ENCODE results near the gene CCNG2. TPM values are rescaled to one million over a fixed set of nuclear protein-coding genes. Genes with fewer than 3 reads are reported as not detected.

CCNG2 gene
- total RNA-seq, 1 donor from 2014 or later, result 10.3 TPM

DNA sequence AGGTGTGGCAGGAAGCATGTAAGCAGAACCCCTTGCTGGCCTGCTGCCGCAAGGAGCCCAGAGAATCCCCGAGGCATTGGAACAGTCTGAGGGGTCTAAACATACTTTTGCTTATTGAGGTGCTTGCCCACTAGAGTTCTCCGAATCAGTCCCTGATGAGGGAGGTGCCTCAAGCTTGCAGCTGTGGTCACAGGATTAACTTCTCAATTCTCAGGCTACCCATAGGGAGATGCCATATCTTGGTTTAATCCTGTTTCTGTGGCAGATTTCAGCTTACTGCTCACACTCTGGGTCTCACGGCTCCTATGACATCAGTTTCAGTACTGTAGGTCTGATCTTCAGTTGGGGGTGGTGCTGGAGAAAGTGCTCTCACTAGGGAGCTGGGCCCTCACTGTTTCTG lies 39.9 kb downstream of the CCNG2 start:
- ATAC-seq (no peak), DNase-seq (no peak)
- intact Hi-C loops (cut with micrococcal nuclease), result no loop called here

DNA sequence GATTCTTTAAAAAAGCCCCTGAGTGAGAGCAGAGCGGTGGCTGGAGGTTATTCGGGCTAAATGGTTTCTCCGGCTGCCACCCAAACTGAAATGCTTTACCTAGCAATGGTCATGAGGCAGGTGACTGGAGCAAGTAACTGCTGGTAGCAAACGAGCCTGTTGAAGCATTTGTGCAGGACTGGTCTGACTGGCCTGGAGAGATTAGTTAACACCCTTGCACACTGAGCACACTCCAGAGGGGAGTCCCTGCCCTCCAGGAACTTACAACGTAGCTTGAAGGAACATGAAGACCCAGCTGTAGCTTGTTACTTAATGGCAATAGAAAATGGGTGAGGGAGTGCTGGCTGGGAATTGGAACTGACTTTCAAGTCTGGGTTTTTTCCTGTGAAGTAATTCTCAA lies 40.4 kb downstream of the CCNG2 start:
- no peak for ATAC-seq
- intact Hi-C loops (cut with micrococcal nuclease), result no loop called here
- DNase-seq, result no peak

DNA sequence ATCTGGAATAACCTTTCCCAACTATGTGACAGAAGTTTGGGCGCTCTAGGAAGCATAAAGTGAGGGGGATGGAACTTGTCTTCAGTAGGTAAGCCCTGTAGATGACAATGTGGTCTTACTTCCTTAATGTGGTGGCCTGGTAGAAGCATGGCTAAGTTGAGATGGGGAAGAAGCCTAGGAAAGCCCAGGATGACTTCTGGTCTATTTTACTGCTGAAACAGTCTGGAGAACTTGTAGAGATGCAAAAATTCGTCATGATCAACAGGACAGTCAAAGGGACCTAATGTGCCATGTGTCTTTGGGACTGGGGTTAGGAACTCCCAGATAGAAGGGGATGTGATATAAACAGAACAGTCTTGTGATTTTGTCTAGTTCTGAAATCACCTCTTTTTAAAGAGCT lies 40.8 kb downstream of the CCNG2 start:
- ATAC-seq (no peak), DNase-seq (no peak)
- intact Hi-C loops (cut with micrococcal nuclease), result no loop called here

- DNase-seq, result no peak
- intact Hi-C loops (cut with micrococcal nuclease), result no loop called here
- no peak for ATAC-seq
Observed at GRCh38 chr4:77199276-77199675, 42.3 kb downstream of the CCNG2 start.

DNA sequence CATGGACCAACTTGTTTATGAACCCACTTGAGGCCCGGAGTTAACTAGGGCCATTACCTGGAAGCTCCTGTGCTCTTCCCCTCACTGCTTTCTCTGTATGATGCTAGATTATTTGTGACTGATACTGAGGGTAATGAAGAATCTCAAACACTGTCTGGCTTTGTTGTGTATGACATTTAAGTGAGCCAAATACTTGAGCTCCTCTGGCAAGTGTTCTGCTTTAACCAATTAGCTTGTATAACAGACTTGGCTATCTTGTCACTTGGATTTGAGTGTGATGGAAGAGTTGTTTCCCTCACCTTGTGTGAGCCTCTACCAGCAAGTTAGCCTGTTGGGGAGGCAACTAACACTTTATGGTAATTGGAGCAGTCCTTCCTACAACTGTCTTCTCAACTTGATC lies 42.7 kb downstream of the CCNG2 start:
- no peak for DNase-seq
- intact Hi-C loops (cut with micrococcal nuclease), result loop anchor here (5.0 to 10.0 kb wide), 4 partner anchors 55 to 687 kb away; no protein-coding TSS in a partner anchor
- ATAC-seq, result no peak

GRCh38 chr4:77201343-77201742 lies 44.3 kb downstream of the CCNG2 start:
- intact Hi-C loops (cut with micrococcal nuclease), result loop anchor here (5.0 to 10.0 kb wide), 4 partner anchors 57 to 689 kb away; no protein-coding TSS in a partner anchor
- ATAC-seq (no peak), DNase-seq (no peak)

DNA sequence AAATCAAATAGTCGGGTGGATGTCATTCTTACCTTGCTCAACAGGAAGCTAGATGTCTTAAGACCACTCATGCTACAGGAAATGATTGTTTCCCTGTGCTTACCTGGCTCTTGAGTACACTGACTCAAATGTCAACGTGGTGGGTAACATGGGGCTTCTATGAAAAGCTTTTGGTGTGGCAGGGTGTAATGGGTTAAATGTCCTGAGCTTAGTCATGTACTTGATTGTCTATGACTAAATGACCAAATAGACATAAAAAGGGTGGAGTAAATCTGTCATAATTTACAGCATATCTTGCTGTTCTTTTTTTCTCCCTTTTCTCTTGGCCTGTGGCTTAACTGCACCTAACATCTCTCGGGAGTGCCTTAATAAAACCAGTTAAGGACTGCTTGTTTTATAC lies 44.9 kb downstream of the CCNG2 start:
- intact Hi-C loops (cut with micrococcal nuclease), result loop anchor here (5.0 to 10.0 kb wide), 4 partner anchors 57 to 690 kb away; no protein-coding TSS in a partner anchor
- DNase-seq, result no peak
- ATAC-seq, result no peak

- no peak for ATAC-seq
- DNase-seq, result no peak
- intact Hi-C loops (cut with micrococcal nuclease), result loop anchor here (5.0 to 10.0 kb wide), 4 partner anchors 58 to 690 kb away; no protein-coding TSS in a partner anchor
Observed at GRCh38 chr4:77202491-77202890, 45.5 kb downstream of the CCNG2 start.

DNA sequence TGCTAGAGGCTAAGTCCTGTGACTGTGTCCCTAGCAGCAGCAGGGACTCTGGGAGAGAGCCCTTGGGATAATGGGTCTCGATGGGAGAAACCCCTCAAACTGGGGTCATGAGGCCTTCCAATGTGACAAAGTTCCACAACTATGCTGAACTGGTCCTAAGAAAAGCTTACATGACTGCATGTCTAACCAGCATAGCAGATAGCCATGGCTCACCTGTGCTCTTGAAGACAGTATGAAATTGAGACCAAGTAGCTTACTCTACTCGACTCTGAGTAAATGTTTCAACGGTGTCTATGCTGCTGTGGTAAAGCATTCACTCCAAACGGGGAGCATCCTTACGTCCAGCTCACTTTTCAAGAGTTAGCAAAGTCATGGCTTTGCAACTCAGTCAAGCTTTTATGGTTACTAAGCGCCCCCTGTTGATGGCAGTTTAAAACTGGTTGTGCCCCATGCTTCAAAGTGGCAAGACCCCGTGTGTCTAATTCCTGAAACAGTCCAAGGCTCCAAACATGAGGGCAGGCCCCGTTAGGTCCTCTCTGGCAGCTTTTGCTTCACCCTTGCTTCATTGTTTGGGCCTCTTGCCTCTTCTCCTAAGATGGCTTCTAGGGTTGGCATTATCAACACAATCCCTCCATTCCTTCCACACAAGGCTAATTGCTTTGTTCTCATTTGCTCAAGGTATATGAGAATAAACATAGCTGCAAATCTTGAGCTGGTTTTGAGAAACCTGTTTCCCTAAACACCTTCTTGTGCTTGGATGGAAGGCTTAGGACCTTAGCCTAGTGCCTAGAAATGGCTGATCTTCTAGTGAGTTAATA lies 46.6 kb downstream of the CCNG2 start:
- intact Hi-C loops (cut with micrococcal nuclease), result loop anchor here (5.0 to 10.0 kb wide), 4 partner anchors 59 to 691 kb away; no protein-coding TSS in a partner anchor
- ATAC-seq, result peak; percentile 85
- DNase-seq, result peak; percentile 29

DNA sequence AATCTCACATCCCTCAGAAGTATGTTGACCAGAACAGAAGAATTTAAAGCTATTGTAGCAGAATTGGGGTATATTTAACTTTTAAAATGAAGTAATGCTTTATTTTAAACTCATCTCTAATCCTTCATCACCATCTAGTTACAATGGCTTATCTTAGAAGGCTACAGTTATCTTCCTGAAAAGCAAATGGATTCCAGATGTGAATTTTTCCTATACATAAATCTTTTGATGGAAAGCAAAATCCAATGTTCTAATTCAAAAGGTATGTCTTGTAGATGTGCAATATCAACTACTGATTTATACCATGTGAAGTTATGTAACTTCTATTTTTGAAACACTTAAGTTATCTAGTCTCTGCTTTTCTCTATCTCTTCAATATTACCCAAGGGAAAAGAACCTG lies 47.6 kb downstream of the CCNG2 start:
- DNase-seq (no peak), ATAC-seq (no peak)
- intact Hi-C loops (cut with micrococcal nuclease), result loop anchor here (5.0 to 10.0 kb wide), 4 partner anchors 60 to 692 kb away; no protein-coding TSS in a partner anchor

- intact Hi-C loops (cut with micrococcal nuclease), result loop anchor here (10.0 kb wide), 2 partner anchors 64 to 114 kb away; no protein-coding TSS in a partner anchor
- no peak for ATAC-seq
- no peak for DNase-seq
Observed at GRCh38 chr4:77209012-77209411, 52.0 kb downstream of the CCNG2 start.

GRCh38 chr4:77209936-77210335 lies 52.9 kb downstream of the CCNG2 start:
- intact Hi-C loops (cut with micrococcal nuclease), result loop anchor here (10.0 kb wide), 2 partner anchors 65 to 115 kb away; no protein-coding TSS in a partner anchor
- no peak for DNase-seq
- no peak for ATAC-seq

GRCh38 chr4:77215107-77215506 lies 58.1 kb downstream of the CCNG2 start:
- ATAC-seq (no peak), DNase-seq (no peak)
- intact Hi-C loops (cut with micrococcal nuclease), result no loop called here

GRCh38 chr4:77217526-77217925 lies 60.5 kb downstream of the CCNG2 start:
- no peak for ATAC-seq
- DNase-seq, result no peak
- intact Hi-C loops (cut with micrococcal nuclease), result no loop called here

GRCh38 chr4:77219266-77219665 lies 62.3 kb downstream of the CCNG2 start:
- ATAC-seq, result no peak
- intact Hi-C loops (cut with micrococcal nuclease), result no loop called here
- DNase-seq, result no peak

Other genes starting within 250 kb of the CCNG2 start
- gene SEPTIN11, start 207.5 kb upstream of the CCNG2 start, total RNA-seq, result 24.7 TPM
- gene CCNI, start 81.2 kb upstream of the CCNG2 start, total RNA-seq, result 294 TPM

All from left ventricle myocardium superior (tissue), 1 donor.